Fibroblast of villous mesenchyme (primary cell): ENCODE data around the gene ZNF793. TPM values are rescaled to one million over a fixed set of nuclear protein-coding genes. Genes with fewer than 3 reads are reported as not detected.

Experiments used
- DNase-seq: peaks from one replicate; pipeline ENCODE4 v3.0.0-alpha.2; 2010; ENCODE audit warnings: low read depth
- H3K4me3 ChIP-seq: 2 replicates; pipeline ENCODE4 v1.5.1; 2011; ENCODE audit warnings: low read depth, mild to moderate bottlenecking, low read length
- total RNA-seq: library from RNA; depleted of rRNA; stranded (reverse); fragments of >200 nt; gene quantifications from 2 replicates; pipeline ENCODE4 v1.2.3, GENCODE V29; 2012
- TF ChIP-seq, protein P1 (sequence below): IDR thresholded peaks from 2 replicates; pipeline ENCODE4 v1.5.1; 2012; ENCODE audit warnings: low read depth, mild to moderate bottlenecking, low read length; ENCODE audit not compliant: insufficient read depth

The ZNF793 gene
- total RNA-seq, 1 donor, result 2.6 TPM

DNA sequence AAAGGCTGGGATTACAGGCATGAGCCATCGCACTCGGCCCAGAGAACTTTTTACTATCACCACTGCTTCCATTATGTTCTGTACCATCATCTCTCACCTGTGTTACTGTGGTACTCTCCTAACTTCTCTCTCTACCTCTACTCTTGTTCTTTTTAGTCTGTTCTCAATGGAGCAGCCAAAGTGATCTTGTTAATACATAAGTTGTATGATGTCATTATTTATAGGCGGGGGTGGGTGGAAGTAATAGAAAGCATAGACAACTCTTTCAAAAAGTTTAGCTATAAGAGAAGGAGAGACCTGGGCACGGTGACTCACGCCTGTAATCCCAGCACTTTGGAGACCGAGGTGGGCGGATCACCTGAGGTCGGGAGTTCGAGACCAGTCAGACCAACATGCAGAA is 34.6 kb upstream of the ZNF793 start:
- TF ChIP-seq, protein P1, sequence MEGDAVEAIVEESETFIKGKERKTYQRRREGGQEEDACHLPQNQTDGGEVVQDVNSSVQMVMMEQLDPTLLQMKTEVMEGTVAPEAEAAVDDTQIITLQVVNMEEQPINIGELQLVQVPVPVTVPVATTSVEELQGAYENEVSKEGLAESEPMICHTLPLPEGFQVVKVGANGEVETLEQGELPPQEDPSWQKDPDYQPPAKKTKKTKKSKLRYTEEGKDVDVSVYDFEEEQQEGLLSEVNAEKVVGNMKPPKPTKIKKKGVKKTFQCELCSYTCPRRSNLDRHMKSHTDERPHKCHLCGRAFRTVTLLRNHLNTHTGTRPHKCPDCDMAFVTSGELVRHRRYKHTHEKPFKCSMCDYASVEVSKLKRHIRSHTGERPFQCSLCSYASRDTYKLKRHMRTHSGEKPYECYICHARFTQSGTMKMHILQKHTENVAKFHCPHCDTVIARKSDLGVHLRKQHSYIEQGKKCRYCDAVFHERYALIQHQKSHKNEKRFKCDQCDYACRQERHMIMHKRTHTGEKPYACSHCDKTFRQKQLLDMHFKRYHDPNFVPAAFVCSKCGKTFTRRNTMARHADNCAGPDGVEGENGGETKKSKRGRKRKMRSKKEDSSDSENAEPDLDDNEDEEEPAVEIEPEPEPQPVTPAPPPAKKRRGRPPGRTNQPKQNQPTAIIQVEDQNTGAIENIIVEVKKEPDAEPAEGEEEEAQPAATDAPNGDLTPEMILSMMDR, result no peak
- no peak for DNase-seq

DNA sequence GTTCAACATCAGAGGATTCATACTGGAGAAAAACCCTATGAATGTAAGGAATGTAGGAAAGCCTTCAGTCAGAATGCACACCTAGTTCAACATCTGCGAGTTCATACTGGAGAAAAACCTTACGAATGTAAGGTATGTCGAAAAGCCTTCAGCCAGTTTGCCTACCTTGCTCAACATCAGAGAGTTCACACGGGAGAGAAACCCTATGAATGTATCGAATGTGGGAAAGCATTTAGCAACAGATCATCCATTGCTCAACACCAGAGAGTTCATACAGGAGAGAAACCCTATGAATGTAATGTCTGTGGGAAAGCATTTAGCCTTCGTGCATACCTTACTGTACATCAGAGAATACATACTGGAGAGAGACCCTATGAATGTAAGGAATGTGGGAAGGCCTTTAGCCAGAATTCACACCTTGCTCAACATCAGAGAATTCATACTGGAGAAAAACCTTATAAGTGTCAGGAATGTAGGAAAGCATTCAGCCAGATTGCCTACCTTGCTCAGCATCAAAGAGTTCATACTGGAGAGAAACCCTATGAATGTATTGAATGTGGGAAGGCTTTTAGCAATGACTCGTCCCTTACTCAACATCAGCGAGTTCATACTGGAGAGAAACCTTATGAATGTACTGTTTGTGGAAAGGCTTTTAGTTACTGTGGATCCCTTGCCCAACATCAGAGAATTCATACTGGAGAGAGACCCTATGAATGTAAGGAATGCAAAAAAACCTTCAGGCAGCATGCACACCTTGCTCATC is 22.2 kb upstream of the ZNF793 start:
- TF ChIP-seq, protein P1, result no peak
- no peak overlapping the region for H3K4me3 ChIP-seq
- no peak for DNase-seq

More for the DNA sequence above, 34.6 kb upstream of the ZNF793 start:
- H3K4me3 ChIP-seq, result no peak overlapping the region

DNA sequence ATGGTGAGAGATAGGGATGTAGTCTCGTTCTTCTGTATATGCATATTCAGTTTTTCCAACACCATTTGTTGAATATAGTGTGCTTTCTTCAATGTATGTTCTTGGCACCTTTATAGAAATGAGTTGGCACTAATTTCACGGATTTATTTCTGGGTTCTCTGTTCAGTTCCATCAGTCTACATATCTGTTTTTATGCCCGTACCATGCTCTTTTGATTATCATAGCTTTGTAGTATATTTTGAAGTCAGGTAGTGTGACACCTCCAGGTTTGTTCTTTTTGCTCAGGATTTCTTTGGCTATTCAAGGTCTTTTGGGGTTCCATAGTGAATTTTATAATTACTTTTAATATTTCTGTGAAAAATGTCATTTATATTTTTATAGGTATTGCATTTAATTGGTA is 14.5 kb upstream of the ZNF793 start:
- no peak for DNase-seq
- H3K4me3 ChIP-seq, result no peak overlapping the region
- TF ChIP-seq, protein P1, result no peak

DNA sequence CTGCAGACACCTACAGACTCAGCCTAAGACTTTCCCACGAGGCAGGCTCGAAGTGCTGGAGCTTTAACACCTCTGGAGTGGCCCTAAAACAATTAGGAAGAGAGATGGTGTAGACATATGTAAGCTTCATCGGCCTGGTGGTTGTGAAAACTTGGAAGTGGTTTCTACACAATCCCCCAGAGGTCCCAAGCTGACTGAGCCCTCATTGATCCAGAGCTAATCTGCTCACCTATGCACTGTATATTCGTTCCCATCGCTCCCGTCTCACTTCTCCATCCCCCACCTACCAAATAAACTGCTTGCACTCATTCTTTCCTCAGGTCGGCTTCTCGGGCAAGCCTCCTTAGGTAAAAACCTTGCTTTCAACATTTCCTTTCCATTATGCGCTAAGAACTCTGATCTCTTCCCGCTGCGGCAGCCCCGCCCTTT is 767 bp upstream of the ZNF793 start:
- peak overlapping the region; percentile 70 for H3K4me3 ChIP-seq
- TF ChIP-seq, protein P1, result no peak

DNA sequence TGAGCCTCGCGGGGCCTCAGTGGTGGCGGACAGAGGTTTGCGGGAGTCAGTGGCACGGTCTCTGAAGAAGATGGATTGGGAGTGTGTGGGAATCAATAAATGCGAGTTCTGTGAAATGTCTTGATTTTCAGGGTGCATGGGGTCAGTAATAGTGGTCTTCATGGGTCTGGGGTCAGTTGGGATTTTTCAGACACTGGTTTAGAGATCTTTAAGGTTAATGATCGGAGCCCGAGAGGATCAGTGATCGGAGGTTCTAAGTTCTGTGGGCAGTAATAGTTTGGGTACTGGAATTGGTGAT is 377 bp downstream of the ZNF793 start:
- no peak for DNase-seq
- TF ChIP-seq, protein P1, result no peak
- H3K4me3 ChIP-seq, result peak overlapping the region; percentile 70

More for the DNA sequence above, 767 bp upstream of the ZNF793 start:
- no peak for DNase-seq

DNA sequence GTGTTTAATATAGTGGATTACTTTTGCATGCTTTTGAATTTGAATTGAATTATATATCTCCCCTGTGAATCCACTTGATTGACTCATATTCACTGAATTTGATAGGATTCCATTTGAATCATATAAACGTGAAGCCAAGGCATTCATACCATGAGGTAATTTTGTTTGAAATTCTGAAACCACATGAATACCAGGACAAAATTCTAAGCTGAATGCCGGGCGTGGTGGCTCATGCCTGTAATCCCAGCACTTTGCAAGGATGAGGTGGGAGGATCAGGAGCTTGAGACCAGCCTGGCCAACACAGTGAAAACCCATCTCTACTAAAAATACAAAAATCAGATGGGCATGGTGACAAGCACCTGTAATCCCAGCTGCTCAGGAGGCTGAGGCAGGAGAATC is 4.4 kb downstream of the ZNF793 start:
- DNase-seq, result no peak
- no peak overlapping the region for H3K4me3 ChIP-seq
- TF ChIP-seq, protein P1, result no peak

DNA sequence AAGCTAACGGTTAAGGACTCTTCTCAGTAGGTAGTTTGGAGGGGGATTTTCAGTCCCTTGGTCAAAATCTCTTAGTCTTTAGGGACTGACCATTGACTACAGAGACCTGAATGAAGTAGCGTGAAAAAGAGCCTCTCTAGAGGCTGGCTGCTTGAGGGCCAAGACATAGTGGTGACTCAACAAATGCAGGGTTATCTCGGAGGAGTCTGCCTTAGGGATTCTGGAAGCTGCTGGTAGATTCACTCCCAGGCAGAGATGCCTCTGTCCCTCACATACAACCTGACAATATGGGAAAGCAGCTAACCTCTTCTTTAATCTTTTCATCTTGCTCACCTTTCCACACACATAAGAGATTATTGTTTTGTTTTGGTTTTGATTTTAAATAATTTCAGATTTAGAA is 5.1 kb downstream of the ZNF793 start:
- DNase-seq, result no peak
- no peak overlapping the region for H3K4me3 ChIP-seq
- TF ChIP-seq, protein P1, result no peak
